HK-2 (cell line): Measurements from ENCODE around the gene DAG1.

ENCODE experiments used
- DNase-seq: peaks from one replicate; pipeline ENCODE4 v3.0.0-alpha.2; 2018; ENCODE audit not compliant: unreplicated experiment

DAG1 gene

DNA sequence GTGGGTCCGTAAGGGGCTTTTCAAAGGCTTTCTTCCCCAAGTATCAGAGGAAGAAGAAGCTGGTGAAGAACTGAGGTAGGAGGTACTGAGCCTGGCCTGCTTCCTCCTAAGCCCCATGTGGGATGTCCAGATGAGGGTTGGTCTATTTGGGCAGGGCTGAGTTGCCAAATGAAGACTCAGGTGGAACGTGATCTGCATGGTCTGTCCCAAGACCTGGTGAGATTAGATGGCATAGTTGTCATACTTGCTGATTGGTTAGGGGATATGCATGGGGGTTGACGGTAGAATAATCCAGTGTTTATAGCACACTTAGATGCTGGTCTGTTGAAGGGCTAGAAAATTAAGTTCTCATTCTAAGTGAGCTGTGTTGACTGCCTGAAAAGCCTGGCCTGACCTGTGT, 47.9 kb downstream of the DAG1 start:
- DNase-seq = no peak

DNA sequence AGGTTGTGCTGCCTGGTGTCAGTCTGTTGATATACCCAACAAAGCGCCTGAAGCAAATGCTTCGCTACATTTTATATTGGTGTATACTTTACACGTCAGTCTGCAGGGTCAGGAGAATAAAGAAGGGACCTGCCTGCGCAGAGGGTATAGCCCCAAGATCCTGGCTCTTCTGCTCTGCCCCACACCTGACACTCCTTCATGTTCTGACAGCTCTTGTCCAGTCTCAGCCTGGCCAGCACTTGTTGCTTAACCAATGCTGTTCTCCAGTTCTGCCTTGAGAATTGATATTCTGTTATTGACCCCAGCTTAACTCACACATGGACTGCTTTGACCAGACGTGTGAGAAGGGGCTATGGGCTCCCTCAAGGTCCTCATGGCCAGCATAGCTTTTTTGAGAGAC, 48.4 kb downstream of the DAG1 start:
- no peak for DNase-seq

GRCh38 chr3:49519296-49519695, 49.2 kb downstream of the DAG1 start:
- DNase-seq = no peak

- no peak for DNase-seq
Observed at GRCh38 chr3:49519916-49520385, 49.9 kb downstream of the DAG1 start.

GRCh38 chr3:49523756-49524747, 54.0 kb downstream of the DAG1 start:
- no peak for DNase-seq

- no peak for DNase-seq
Observed at GRCh38 chr3:49529567-49529966, 59.5 kb downstream of the DAG1 start.

DNA sequence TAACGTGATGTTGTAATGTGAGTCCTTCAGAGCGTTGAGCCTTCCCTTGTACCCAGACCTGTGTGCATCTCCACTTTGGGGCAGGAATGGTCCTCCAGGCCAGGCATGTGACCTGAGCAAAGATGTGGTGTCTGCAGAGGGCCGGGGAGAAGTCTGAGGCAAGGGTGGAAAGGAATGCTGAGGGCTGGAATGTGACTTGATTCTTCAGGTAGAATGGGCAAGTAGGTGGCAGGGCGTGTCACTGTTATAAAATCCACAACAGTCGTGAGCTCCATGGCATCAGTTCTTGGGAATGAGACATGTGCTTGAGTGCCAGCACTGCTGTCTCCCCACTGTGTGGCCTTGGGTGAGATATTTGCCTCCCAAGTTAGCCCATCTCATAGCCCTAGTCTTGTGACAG, 60.2 kb downstream of the DAG1 start:
- DNase-seq = no peak

DNA sequence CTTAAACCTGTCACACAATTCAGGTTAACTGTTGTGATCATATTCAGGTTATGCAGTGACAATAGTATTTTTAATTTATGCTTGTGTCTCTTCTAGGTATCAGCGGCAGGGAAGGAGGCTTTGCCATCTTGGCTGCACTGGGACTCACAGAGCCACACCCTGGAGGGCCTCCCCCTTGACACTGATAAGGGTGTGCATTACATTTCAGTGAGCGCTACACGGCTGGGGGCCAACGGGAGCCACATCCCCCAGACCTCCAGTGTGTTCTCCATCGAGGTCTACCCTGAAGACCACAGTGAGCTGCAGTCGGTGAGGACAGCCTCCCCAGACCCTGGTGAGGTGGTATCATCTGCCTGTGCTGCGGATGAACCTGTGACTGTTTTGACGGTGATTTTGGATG, 60.6 kb downstream of the DAG1 start:
- DNase-seq = no peak

- no peak for DNase-seq
Observed at GRCh38 chr3:49531218-49531617, 61.2 kb downstream of the DAG1 start.

- no peak for DNase-seq
Observed at GRCh38 chr3:49531715-49532114, 61.6 kb downstream of the DAG1 start.

GRCh38 chr3:49533031-49533430, 63.0 kb downstream of the DAG1 start:
- no peak for DNase-seq

GRCh38 chr3:49533786-49534519, 63.9 kb downstream of the DAG1 start:
- DNase-seq = no peak

- DNase-seq = no peak
Observed at GRCh38 chr3:49534581-49535441, 64.7 kb downstream of the DAG1 start.

GRCh38 chr3:49535971-49536874, 66.2 kb downstream of the DAG1 start:
- DNase-seq = no peak

DNA sequence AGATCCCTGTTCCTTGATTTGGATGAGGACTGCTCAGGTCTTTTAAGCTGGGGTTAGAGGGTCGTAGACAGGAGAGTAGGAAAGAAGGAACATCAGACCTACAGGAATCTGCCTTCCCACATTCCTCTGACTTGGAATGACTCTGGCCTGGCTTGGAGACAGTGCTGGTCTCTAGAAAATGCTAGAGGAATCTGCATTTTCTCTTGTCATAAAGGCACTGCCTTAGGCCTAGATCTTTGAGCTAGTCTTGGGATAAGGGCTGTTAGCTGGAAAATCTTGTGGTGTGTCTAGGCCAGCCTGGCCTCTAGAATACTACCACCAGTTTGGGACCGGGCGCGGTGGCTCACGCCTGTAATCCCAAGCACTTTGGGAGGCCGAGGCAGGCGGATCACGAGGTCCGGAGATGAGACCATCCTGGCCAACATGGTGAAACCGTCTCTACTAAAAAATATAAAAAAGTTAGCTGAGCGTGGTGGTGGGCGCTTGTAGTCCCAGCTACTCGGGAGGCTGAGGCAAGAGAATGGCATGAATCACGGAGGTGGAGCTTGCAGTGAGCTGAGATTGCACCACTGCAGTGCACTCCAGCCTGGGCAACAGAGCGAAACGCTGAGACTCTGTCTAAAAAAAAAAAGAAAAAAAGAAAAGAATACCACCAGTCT, 66.9 kb downstream of the DAG1 start:
- peak; percentile 8 for DNase-seq

GRCh38 chr3:49539659-49540560, 69.8 kb downstream of the DAG1 start:
- DNase-seq = peak; percentile 94

DNA sequence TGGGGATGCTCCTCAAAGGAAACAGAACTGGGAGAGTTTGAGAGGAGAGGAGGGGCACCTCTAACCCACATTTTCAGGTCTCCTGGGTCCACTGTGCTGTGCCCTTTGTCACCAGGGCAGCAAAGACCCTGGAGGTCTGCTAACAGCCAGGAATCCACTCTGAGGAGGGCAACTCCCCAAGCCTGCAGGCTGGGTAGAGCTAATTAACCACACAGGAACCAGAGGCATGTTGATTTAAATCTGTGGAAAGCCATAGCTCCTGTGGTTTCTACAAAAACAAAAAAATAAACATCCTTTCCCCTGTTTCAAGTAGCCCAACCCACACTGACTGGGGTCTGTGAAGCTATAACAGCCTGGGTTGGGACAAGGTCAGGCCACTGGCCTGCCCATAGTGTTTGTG, 82.0 kb downstream of the DAG1 start:
- DNase-seq = no peak

- no peak for DNase-seq
Observed at GRCh38 chr3:49553324-49553691, 83.2 kb downstream of the DAG1 start.
